Activated naive CD4-positive, alpha-beta T cell (primary cell): Measurements from ENCODE around the gene MT1A.

Experiments
- DNase-seq, 4 experiments: peaks; one replicate each; lab custom pipeline; 2025; lab: John Stamatoyannopoulos, UW

The MT1A gene

GRCh38 chr16:56637814-56638750 lies at the start of gene MT1A:
TSS of gene MT1A (plus strand) at chr16:56638666. CDS start at chr16:56638739, 73 bp downstream.
- DNase-seq, result no peak

- DNase-seq, result no peak
These were observed 49.7 kb upstream of the MT1A start for GRCh38 chr16:56588781-56589140.

GRCh38 chr16:56589141-56590039 lies 49.1 kb upstream of the MT1A start, which contains the start of gene MT3:
TSS of gene MT3 (plus strand) at chr16:56589528. CDS start at chr16:56589591, 63 bp downstream.
- peak in 1 of 4 experiments; percentile 25 for DNase-seq

GRCh38 chr16:56591377-56592060 lies 46.9 kb upstream of the MT1A start:
- no peak for DNase-seq

- no peak for DNase-seq
These were observed 44.7 kb upstream of the MT1A start for GRCh38 chr16:56593573-56594291.

DNA sequence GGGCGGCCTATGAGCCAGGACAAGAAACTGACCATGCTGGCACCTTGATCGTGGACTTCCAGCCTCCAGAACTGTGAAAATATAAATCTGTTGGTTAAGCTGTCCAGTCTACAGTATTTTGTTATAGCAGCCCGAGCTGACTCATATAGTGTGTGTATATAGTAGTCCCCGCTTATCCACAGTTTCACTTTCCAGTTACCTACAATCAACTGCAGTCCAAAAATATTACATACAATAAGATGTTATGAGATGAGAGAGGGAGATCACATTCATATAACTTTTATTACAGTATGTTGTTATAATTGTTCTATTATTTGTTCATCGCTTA lies 44.2 kb upstream of the MT1A start:
- no peak for DNase-seq

DNA sequence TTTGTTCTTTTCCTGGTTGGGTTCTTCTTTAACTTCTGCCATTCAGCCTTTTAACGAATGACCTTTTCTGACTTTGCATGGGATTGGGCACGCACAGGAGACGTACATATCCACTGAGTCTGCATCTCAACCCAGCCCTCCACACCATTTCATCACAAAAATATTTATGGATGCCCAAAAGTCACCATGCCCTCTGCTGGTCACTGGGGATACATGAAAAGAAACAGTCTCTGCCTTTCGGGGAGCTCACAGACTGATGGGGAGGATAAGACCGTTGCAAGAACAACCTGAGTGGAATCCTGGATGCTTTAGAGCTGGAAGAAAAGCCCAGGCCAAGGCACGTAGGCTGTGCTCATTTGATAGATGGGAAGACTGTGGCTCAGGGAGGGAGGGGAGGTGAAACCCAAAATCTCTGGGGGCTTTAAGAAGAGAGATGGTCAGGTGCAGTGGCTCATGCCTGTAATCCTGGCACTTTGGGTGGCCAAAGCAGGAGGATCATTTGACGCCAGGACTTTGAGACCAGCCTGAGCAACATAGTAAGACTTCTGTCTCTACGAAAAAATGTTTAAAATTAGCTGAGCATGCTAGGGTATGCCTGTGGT lies 38.0 kb upstream of the MT1A start:
- DNase-seq, result no peak

DNA sequence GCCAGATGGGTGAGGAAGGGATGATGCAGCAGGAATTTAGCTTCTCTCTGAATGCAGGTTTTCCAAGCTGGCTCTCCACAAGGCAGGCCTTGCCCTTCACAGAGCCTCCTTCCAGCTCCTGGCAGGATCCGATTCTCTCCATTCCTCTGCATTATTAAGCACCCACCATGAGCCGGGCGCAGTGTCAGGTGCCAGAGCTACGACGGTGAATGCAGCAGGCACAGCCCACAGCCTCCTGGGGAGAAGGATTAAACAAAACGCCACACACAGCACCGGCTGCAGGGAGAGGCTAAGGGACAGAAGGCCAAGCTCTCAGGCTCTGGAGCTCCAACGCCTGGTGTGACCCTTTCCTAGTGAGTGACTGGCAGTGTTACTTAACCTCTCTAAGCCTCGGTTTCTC lies 37.1 kb upstream of the MT1A start:
- DNase-seq, result no peak

DNA sequence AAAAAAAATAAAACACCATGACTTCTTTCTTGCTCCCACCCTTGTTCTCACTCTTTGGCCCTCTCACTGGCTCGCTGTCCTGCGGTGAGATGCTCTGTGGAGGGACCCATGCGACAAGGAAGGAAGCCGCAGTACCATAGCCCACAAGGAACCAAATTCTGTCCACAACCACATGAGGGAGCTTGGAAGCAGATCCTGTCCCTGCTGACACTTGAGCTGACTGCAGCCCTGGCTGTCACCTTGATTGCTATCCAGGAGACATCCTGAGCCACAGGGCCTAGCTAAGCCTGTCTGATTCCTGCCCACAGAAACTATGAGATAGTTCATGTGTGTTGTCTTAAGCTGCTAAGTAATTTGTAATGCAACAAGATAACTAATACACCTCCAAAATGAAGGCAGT lies 34.9 kb upstream of the MT1A start:
- DNase-seq, result no peak

DNA sequence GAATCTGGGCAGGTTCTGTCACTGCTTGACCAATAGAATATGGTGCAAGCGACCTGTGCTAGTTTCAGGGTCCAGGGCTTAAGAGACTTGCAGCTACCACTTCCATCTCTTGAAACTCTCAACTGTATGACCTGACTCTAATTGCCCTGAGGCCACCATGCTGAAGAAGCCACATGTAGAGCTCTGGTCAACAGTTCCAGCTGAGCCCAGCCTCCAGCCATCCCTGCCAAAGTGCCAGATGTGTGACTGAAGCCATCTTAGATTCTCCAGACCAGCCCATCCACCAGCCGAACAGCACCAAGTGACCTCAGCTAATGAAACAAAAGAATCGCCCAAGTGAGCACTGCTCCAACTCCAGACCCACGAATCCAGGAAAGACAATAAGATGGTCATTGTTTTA lies 33.5 kb upstream of the MT1A start:
- no peak for DNase-seq

- no peak for DNase-seq
These were observed 33.0 kb upstream of the MT1A start for GRCh38 chr16:56605475-56605874.

GRCh38 chr16:56606071-56606475 lies 32.4 kb upstream of the MT1A start:
- no peak for DNase-seq

GRCh38 chr16:56606476-56607108 lies 31.9 kb upstream of the MT1A start:
- DNase-seq, result no peak

DNA sequence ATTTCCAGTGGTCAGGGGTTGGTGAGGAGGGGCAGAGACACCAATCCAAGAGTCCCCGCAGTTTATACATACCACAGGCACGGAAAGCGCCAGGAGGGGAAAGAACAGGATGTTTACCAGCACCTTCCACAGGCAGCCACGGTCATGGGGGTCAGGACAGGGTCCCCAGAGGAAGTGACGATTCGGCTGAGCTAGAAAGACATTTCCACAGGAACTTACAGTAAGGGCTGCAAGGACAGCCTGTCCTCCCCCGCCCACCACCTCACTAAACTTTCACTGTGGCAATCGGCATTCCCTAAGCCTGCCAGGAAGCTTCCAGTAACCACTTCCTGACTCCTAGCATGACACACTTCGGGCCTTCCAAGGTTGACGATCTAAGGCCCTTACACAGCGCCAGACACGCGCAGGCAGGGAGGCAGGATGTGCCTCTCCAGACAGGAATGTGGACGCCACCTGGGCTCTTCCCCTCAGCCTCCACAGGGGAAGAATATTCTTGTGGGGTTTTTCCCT lies 31.3 kb upstream of the MT1A start:
- no peak for DNase-seq

DNA sequence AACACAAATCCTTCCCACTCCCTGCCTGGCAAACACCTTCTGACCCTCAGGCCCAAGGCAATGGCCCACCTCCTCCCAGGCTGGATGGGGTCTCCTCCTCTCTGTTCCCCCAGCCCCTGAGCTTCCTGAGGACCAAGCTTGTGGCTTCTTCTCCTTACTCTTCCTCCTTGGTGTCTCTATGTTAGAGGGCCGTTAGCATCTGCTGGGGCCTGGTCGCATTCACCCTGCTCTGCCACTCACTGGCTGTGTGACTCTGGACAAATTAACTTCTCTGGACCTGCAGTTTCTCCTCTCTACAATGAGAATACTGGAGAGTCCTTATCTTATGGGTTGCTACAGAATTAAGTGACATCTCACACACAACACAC lies 30.8 kb upstream of the MT1A start:
- DNase-seq, result no peak

GRCh38 chr16:56608043-56608875 lies 30.2 kb upstream of the MT1A start, which contains the start of gene MT2A:
TSS of gene MT2A (plus strand) at chr16:56608584. CDS start at chr16:56608656, 72 bp downstream.
- DNase-seq, result peak; percentile 52 to 82 (median 65)

GRCh38 chr16:56608876-56609462 lies 29.5 kb upstream of the MT1A start:
- no peak for DNase-seq

GRCh38 chr16:56609463-56609921 lies 29.0 kb upstream of the MT1A start:
- peak; percentile 31 to 49 (median 40) for DNase-seq
